ENCODE results near the gene SETD1B.
"Not testable (repeated sequence)": the region's sequence is repeated elsewhere in the genome, so short reads cannot be mapped to it uniquely, and the experiment has no call there.

Gene SETD1B

DNA sequence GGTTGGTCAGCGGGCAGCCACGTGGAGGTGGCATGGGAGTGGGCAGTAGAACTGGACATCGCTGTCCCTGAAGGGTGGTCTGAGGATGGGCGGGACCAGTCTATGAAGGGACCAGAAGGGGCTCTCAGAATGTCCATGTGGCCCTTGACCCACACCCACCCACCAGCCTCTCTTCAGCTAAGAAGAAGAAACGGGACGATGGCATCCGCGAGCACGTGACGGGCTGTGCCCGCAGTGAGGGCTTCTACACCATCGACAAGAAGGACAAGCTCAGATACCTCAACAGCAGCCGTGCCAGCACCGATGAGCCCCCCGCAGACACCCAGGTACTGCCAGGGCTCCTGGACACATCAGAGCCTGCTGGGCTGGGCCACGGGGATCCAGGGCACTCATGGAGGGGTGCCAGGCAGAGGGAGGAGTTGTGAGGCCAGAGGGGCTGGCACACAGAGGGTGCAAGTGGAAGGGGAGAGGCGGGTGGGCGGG is 21.3 kb downstream of the SETD1B start:
- no peak for DNase-seq (ENCODE audit: low read depth in 2 of 2)

DNA sequence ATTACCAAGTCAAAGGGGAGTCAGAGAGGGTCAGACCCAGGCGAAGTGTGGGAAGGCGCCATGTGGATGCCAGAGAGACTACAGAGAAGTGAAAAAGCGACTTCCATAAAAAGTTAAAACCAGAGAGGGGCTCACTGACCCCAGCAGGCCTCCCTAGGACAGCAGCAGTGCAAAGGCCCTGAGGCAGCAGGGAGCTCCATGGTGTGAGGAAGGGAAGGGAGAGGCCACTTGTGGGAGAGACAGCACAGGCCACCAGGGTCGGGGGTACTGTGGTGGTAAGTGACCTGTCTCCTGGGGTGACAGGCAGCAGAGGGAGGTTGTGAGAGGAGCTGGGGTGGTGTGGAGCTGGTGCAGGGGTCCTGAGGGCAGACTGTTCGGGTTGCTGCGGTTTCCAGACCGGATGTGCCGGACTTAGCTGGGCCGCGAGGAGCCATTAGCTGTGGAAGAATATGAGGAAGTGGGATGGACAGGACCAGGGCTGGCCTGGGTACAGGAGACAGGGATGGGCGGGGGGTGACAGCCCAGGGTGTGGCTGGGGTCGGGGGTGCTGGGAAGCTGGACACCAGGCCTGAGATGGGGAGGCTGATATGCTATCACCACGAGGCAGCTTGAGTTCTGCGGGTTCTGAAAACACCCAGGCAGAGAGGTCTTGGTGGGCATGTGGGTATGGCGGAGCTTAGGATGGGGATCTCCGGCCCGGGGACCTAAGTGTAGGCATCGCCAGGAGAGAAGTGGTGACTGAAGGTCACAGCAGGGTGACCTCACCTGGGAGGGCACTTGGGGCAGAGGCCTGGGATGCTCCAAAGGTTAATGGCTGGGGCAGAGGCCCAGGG is 22.7 kb downstream of the SETD1B start:
- DNase-seq (ENCODE audit: low read depth in 2 of 2): no peak

DNA sequence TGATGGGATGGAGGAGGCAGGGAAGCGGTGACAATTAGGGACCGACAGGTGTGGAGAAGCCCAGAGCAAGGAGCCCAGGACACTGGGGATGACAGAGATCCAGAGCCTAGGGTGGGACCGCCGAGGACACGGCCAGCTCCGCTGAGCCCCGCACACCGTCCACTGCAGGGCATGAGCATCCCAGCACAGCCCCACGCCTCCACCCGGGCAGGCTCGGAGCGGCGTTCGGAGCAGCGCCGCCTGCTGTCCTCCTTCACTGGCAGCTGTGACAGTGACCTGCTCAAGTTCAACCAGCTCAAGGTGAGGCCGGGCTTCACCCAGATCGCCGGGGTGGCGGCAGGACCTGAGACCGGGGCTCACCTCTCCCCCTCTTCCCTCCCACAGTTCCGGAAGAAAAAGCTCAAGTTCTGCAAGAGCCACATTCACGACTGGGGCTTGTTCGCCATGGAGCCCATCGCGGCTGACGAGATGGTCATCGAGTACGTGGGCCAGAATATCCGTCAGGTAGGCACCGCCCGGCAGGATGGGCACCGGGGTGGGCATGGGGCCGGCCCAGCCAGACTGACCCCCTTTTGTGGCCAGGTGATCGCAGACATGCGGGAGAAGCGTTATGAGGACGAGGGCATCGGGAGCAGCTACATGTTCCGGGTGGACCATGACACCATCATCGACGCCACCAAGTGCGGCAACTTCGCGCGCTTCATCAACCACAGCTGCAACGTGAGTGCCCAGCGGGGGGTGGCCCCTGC is 23.7 kb downstream of the SETD1B start:
- DNase-seq (ENCODE audit: low read depth in 2 of 2): no peak

DNA sequence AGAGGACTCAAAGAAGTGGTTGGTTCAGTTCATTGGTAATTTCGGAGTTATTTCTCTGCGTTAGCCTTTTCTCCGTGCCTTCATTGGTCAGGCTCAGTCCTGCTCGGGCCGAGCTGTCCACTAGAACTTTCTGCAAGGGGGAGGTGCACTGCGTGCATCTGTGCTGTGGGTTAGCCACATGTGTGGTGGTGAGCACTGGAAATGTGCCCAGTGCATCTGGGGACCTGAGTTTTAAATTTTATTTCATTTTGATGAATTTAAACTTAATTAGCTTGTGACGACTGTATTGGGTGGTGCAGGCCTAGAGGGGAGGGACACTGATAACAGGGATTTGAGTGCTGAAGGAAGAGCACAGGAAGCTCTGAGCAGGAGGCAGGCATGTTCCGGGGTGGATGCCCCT is 24.5 kb downstream of the SETD1B start:
- no peak for DNase-seq (ENCODE audit: low read depth in 2 of 2)

DNA sequence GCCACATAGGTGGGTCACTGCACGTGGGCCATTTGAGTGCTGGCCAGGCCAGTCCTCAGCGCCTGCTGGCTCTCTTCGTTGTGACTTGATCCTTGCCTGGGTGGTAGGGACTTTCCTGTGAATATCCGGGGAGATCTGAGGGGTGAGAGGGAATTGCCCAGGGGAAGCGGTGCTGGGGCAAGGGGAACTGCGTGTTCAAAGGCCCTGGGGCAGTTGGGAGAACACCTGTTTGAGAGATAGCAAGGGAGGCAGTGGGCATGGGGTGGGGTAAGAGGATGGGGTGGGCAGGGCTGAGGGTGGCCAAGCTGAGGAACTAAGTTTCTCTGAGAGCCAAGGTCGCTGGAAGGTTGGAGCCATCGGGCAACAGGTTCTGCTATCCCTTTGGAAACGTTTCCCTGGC is 25.0 kb downstream of the SETD1B start:
- DNase-seq (ENCODE audit: low read depth in 2 of 2): no peak

DNA sequence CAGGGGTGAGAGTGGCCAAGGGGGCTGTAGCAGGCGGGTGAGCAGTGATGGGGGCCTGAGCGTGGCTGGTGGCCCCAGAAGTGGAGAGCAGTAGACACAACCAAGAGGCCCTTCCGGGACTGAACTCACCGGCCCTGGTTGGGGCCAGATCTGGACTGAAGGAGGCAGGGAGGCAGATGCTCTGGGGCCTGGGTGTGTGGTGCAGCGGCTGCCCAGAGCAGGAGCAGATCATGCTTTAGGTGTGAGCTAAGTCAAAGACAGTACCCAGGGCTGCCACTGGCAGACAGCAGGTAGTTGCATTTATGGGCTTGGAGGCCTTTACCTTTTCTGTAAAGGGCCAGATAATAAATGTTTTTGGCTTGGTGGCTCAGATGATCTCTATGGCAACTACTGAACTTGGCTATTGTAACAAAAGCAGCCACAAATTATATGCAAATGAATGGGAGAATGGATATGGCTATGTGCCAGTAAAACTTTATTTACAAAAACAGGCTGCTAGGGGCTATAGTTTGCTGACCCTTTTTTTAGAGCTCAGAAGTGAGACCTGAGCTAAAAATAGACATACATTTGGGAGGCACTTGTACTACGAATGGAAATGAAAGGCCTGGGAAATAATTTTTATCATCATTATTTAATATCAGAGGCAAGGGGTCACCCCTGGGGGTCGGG is 25.6 kb downstream of the SETD1B start:
- DNase-seq (ENCODE audit: low read depth in 2 of 2): no peak

DNA sequence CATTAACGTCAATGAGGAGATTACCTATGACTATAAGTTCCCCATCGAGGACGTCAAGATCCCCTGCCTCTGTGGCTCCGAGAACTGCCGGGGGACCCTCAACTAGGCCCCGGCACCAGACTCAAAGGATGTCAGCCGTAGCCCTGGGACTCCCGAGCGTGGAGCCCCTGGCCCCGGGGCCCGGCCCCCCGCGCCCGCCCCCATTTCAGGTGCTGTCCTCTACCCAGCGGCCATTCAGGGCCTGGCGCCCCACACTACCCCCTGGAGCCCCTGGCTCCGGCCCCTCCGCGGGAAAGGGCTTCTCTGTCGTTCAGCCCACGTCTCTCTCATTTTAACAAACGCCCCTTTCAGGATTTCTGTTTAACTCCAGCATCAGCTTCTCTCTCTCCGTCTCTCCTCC is 26.3 kb downstream of the SETD1B start:
- no peak for DNase-seq (ENCODE audit: low read depth in 2 of 2)

DNA sequence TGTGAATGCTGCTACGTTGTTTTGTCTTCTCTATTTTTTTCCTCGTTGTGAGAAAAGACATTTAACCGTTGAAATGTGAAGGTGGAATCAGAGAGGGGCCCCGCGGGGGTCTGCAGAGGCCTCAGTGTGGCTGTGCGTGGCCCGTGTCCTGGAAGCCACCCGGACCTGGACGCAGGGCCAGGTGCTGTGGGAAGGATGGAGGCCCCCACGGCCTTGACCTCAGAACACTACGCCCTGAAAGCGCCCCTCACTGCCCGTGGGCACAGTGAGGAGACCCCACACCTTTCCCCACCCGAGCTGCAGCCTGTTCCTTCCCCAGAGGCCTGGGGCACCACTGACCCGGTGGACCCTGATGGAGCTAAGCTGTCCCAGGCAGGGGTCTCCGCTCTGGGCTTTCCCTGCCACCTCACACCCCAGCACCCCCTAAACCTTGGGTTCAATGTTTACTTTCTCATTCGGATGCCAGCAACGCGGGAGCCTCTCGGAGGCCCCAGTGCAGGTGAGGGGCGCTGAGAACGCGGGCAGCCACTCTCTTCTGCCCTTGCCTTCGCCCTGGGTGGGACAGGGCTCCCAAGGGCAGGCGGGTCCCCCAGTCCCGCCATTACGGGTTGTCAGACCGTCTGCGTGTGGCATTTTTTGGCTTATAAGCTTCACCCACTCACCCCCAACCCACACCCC is 26.9 kb downstream of the SETD1B start:
- DNase-seq (ENCODE audit: low read depth in 2 of 2): no peak

DNA sequence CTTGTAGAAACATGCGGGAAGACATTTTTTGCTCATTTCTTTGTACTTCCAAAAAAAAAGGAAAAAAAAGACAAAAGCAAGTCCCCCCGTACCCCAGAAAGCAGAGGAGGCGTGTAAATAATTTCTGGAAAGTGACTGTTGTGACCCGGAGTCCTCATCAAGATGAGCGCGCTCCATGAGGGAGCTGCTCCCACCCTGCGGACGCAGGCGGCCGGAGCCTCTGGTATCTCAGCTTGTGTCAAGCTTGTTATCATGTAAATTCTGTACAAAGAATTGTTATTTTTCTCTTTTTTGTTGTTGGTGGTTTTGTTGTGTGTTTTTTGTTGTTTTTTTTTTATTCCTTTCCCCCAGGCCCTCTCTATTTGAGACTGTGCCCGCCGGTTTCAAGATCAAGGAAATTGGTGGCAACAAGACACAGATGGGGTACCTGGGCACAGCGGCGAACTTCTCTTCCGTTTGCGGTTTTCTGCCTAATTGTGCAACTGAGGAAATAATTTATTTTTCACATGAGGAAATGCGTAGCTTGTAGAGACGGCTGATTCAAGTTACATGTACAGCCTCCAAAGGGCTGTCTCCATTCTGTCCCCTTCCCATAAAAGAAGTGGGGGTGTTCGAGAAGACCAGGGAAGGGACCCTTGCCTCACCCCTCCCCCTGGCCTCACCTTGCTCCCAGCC is 27.9 kb downstream of the SETD1B start:
- DNase-seq (ENCODE audit: low read depth in 2 of 2): no peak

DNA sequence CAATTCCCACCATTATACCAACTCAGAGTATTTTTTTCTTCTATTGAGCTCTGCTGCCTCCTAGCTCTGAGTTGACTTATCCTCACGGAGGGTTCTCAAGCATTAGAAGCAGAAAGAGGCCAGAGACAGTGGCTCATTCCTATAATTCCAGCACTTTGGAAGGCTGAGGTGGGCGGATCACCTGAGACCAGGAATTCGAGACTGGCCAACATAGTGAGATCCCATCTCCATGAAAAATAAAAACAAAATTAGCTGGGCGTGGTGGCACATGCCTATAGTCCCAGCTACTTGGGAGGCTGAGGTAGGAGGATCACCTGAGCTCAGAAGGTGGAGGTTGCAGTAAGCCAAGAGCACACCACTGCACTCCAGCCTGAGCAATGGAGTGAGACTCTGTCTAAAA is 33.9 kb downstream of the SETD1B start:
- no peak for DNase-seq (ENCODE audit: low read depth in 2 of 2)

DNA sequence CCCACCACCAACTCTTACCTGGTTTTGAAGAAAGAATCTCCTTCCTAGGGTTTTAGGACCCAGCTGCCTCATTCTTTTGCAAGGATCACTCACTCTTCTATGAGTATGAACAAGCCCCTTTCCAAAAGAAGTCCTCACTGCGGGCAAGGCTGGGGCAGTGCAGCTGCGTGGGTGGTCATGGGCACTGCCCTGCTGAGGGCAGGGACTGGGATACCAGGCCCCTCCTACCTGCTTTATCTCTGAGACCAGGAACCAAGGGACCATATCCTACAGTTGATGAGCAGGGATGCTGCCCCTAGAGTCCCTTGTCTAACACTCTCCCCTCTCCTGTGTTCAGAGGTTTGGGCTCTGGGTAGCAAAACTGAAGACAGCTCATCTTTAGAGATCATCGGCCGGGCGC is 34.3 kb downstream of the SETD1B start:
- no peak for DNase-seq (ENCODE audit: low read depth in 2 of 2)

DNA sequence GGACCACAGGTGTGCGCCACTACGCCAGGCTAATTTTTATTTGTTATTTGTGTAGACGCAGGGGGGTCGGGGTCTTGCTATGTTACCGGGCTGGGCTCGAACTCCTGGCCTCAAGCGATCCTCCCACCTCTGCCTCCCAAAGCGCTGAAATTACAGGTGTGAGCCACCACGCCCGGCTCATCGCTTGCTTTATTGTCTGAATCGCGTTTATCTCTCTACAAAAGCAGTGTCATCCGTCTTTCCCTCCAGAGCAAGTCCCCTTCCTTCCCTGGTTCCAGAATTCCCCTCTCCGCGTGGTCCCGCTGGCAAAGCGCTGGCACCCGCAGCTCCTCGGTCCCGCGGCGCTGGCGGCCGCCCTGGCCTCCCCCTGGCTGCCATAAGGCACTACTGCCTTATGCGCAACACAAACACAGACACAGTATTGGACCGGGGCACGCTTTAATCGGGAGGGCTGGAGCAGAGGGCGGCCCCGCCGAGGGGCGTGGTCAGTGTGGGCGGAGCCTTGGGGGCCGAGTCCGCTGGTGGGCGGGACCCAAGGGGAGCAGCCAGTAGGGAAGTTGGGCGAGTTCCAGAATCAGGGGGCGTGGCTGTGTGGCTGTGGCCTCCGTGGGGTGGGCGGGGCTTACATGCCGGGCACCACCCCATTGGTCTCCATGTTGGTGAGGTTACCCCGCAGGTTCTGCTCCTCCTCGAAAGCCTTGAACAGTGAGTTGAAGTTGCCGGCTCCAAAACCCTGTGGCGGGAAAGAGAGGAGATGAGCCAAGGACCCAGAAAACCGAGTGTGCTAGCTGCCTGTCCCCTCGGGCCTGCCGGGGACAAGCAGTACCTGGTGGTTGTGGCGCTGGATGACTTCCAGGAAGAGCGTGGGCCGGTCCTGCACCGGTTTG is 35.5 kb downstream of the SETD1B start:
- DNase-seq (ENCODE audit: low read depth in 2 of 2): peak; percentile 100

DNA sequence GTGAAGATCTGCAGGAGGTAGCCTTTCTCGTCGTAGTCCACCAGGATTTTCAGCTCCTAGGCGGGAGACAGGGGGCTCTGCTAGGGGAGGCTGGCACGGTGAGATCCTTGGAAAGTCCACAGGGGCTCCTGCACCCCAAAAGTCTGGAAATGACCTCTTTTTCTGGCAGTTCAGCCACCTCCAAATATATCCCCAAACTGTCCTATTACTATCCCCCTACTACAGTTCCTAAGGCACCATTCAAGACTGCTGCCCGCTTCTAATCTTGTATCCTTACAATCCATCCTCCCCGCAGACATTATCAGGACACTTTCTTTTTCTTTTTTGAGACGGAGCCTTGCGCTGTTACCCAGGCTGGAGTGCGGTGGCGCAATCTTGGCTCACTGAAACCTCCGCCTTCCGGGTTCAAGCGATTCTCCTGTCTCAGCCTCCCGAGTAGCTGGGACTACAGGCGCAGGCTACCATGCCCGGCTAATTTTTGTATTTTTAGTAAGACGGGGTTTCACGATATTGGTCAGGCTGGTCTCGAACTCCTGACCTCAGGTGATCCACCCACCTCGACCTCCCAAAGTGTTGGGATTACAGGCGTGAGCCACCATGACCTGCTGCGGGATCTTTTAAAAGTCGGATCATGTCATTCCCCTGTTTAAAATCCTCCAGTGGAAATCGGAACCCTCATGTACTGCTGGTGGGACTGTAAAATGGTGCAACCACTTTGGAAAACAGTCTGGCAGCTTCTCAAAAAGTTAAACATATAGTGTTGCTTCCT is 36.4 kb downstream of the SETD1B start:
- DNase-seq (ENCODE audit: low read depth in 2 of 2): no peak

DNA sequence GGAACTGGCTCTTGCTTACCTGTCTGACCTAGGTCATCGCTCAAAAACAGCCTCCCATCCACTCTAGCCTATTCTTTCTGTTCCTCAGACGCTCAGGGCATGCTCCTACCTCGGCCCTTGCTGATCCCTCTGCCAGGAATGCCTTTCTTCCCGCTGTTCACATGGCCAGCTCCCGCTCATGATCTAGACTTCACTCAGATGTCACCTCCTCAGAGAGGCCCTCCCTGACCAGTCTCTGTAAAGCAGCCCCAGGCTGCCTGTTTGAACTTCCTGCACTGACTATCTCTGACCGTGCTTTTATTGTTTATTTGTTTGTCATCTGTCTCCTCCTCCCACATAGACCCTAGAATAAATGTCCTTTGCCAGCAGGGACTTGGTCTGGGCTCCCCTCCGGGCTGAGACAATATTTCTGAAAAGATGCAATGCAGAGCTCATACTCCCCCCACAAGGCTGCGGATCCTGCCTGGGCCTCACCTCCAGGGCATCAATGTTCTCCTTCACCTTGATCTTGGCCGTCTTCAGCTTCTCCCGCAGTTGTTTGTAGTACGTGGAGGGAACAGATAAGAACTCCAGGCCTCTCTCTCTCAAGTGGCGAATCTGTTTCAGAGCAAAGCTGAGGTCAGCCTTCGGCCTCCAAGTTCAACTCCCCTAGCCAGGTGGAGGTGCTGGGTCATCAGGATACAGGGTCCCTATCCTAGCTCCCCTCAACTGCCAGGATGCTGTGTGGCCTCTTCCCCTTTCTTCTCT is 39.6 kb downstream of the SETD1B start:
- DNase-seq (ENCODE audit: low read depth in 2 of 2): no peak

DNA sequence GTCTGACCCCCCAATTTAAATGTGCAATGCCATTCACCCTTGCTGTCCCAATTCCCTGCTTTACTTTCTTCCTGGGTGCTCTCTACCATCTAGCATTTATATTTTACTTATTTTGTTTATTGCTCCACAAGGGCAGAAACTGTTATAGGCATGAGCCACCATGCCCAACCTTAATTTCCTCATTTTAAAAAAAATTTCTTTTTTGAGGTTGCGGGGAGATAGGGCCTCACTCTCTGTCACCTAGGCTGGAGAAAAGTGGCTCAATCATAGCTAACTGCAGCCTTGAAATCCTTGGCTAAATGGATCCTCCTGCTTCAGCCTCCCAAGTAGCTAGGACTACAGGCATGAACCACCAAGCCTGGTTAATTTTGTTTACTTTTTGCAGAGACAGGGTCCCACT is 41.9 kb downstream of the SETD1B start:
- no peak for DNase-seq (ENCODE audit: low read depth in 2 of 2)

DNA sequence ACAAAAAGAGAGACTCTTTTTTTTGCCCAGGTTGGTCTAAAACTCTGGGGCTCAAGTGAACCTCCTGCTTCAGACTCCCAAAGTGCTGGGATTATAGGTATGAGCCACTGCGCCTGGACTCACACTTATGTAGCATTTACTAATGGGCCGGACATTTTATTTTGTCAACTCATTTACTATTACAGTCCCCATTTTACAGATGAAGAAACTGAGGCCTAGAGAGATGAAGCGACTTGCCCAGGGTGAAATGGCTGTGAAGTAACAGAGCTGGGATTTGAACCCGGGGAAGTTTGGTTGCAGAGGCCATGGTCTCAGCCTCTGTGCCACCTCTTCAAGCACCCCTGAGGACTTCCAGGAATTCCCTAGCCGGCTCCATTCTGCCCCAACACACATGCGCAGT is 45.4 kb downstream of the SETD1B start:
- DNase-seq (ENCODE audit: low read depth in 2 of 2): no peak

DNA sequence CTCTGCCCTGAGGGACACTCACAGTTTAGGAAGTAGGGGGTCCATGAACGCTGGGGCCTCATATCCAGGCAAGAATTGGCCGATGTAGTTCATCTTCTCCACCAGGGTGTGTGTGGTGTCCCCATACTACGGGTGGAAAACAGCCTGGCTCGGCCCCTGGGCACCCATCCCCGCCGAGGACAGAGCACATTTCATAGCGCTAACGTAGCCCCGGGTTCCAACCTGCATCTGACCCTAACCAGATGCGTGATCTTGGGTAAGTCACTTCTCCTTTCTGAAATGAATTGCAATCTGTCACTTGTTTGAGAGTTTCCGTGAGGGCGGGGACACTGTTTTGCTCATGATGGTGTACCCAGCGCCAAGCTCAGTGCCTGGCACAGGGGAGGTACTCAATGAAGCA is 45.9 kb downstream of the SETD1B start:
- DNase-seq (ENCODE audit: low read depth in 2 of 2): no peak

DNA sequence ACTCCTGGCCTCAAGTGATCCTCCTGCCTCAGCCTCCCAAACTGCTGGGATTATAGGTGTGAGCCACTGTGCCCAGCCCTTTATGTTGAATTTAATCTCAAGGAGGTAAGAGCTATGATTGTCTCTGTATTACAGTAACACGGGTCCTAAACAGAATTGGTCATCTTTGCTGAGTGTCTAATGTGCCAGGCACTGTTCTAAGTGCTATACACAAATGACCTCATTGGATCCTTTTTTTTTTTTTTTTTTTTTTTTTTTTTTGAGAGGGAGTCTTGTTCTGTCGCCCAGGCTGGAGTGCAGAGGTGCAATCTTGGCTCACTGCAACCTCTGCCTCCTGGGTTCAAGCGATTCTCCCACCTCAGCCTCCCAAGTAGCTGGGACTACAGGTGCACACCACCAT is 48.6 kb downstream of the SETD1B start:
- DNase-seq (ENCODE audit: low read depth in 2 of 2): not testable (repeated sequence)
